ENCODE data around the gene FETUB.

DNA sequence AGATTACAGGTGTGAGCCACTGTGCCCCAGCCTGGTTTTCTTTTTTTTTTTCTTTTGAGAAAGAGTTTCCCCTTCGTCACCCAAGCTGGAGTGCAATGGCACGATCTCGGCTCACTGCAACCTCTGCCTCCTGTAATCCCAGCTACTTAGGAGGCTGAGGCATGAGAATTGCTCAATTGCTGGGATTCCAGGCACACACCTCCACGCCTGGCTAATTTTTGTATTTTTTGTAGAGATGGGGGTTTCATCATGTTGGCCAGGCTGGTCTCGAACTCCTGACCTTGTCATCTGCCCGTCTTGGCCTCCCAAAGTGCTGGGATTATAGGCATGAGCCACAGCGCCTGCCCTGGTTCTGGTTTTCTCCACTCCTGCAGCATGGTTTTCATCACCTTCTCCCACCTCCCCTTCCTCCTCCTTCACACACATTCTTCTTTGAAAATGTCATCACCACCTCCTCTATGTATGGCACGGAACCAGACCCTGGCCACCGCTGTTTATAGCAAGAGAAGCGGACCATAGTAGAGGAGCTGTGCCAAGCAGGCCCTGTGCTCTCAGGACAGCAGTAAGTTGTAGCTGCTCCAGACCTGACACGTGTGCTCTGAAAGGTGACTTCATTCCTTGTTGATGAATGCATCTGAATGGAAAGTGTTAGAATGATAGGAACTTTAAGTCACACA lies 42.0 kb upstream of the FETUB start:
- TF ChIP-seq POLR2A (IDR thresholded peaks at IDR 0.05; ENCODE audit: low read depth, low read length) (no peak), RFX5 (IDR thresholded peaks at IDR 0.05; ENCODE audit: low read depth, low read length) (no peak), FOS (IDR thresholded peaks at IDR 0.05; ENCODE audit: low read depth, low read length) (no peak), MXI1 (IDR thresholded peaks at IDR 0.05; ENCODE audit: borderline replicate concordance, low read depth, low read length) (no peak), RCOR1 (IDR thresholded peaks at IDR 0.05; ENCODE audit: insufficient replicate concordance, low read length) (no peak), RAD21 (IDR thresholded peaks at IDR 0.05; ENCODE audit: low read length) (no peak), BHLHE40 (IDR thresholded peaks at IDR 0.05; ENCODE audit: low read depth, low read length) (no peak), CEBPB (IDR thresholded peaks at IDR 0.05; ENCODE audit: low read depth, low read length) (no peak), MAZ (IDR thresholded peaks at IDR 0.05; ENCODE audit: borderline replicate concordance, low read depth, low read length) (no peak), CHD1 (IDR thresholded peaks at IDR 0.05; ENCODE audit: low read depth, low read length) (no peak), MAFK (IDR thresholded peaks at IDR 0.05; ENCODE audit: low read depth, low read length) (no peak)
- TF ChIP-seq, protein P1, sequence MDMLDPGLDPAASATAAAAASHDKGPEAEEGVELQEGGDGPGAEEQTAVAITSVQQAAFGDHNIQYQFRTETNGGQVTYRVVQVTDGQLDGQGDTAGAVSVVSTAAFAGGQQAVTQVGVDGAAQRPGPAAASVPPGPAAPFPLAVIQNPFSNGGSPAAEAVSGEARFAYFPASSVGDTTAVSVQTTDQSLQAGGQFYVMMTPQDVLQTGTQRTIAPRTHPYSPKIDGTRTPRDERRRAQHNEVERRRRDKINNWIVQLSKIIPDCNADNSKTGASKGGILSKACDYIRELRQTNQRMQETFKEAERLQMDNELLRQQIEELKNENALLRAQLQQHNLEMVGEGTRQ (IDR thresholded peaks at IDR 0.05; ENCODE audit: low read depth, low read length) = no peak
- TF ChIP-seq, protein P2, sequence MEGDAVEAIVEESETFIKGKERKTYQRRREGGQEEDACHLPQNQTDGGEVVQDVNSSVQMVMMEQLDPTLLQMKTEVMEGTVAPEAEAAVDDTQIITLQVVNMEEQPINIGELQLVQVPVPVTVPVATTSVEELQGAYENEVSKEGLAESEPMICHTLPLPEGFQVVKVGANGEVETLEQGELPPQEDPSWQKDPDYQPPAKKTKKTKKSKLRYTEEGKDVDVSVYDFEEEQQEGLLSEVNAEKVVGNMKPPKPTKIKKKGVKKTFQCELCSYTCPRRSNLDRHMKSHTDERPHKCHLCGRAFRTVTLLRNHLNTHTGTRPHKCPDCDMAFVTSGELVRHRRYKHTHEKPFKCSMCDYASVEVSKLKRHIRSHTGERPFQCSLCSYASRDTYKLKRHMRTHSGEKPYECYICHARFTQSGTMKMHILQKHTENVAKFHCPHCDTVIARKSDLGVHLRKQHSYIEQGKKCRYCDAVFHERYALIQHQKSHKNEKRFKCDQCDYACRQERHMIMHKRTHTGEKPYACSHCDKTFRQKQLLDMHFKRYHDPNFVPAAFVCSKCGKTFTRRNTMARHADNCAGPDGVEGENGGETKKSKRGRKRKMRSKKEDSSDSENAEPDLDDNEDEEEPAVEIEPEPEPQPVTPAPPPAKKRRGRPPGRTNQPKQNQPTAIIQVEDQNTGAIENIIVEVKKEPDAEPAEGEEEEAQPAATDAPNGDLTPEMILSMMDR (conservative IDR thresholded peaks at IDR 0.05; ENCODE audit: low read depth, low read length) = no peak
- TF ChIP-seq, protein P3, sequence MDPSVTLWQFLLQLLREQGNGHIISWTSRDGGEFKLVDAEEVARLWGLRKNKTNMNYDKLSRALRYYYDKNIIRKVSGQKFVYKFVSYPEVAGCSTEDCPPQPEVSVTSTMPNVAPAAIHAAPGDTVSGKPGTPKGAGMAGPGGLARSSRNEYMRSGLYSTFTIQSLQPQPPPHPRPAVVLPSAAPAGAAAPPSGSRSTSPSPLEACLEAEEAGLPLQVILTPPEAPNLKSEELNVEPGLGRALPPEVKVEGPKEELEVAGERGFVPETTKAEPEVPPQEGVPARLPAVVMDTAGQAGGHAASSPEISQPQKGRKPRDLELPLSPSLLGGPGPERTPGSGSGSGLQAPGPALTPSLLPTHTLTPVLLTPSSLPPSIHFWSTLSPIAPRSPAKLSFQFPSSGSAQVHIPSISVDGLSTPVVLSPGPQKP (IDR thresholded peaks at IDR 0.05; ENCODE audit: borderline replicate concordance, low read depth, low read length) = no peak

All from IMR-90 (cell line).